AG09309 (cell line): Measurements from ENCODE around the gene DNAJC11.

Experiments used
- DNase-seq: peaks from one replicate; pipeline ENCODE4 v3.0.0-alpha.2; 2010; ENCODE audit warnings: low read depth
- H3K4me3 ChIP-seq: 2 replicates; pipeline ENCODE4 v1.5.1; 2011; ENCODE audit warnings: mild to moderate bottlenecking, low read depth, low read length, moderate library complexity; ENCODE audit not compliant: control insufficient read depth
- CTCF ChIP-seq: IDR thresholded peaks from 2 replicates; pipeline ENCODE4 v1.5.1; 2011; ENCODE audit warnings: mild to moderate bottlenecking, low read depth, low read length, inconsistent platforms; ENCODE audit not compliant: insufficient read depth, control insufficient read depth; ENCODE audit errors: missing control alignments

The DNAJC11 gene

GRCh38 chr1:6586404-6586816 lies 115.2 kb downstream of the DNAJC11 start:
- no peak overlapping the region for H3K4me3 ChIP-seq
- no peak for TF ChIP-seq CTCF
- no peak for DNase-seq

GRCh38 chr1:6585841-6586240 lies 115.8 kb downstream of the DNAJC11 start:
- no peak for DNase-seq
- TF ChIP-seq CTCF, result no peak
- no peak overlapping the region for H3K4me3 ChIP-seq

- no peak for TF ChIP-seq CTCF
- DNase-seq, result no peak
- H3K4me3 ChIP-seq, result no peak overlapping the region
Measured at GRCh38 chr1:6585081-6585722, 116.4 kb downstream of the DNAJC11 start.
